HG03175 (cell line): ENCODE results near the gene TRPC4AP.
A peak's percentile ranks its signal among the peaks of the same experiment; 100 is the strongest.
"Not testable (repeated sequence)": the region's sequence is repeated elsewhere in the genome, so short reads cannot be mapped to it uniquely, and the experiment has no call there.

Experiments used
- ATAC-seq: cut with Tn5 transposase; IDR thresholded peaks from one replicate; pipeline ENCODE4 v1.9.1; 2021; ENCODE audit warnings: mild to moderate bottlenecking, moderate library complexity; ENCODE audit not compliant: unreplicated experiment

Gene TRPC4AP

GRCh38 chr20:35060168-35060567 lies 32.4 kb downstream of the TRPC4AP start:
- no peak for ATAC-seq

GRCh38 chr20:35059612-35060011 lies 33.0 kb downstream of the TRPC4AP start:
- ATAC-seq, result no peak

- ATAC-seq, result no peak
These were observed 33.5 kb downstream of the TRPC4AP start for GRCh38 chr20:35059110-35059509.

- ATAC-seq, result peak; percentile 38
These were observed 36.9 kb downstream of the TRPC4AP start for GRCh38 chr20:35055445-35056276.

DNA sequence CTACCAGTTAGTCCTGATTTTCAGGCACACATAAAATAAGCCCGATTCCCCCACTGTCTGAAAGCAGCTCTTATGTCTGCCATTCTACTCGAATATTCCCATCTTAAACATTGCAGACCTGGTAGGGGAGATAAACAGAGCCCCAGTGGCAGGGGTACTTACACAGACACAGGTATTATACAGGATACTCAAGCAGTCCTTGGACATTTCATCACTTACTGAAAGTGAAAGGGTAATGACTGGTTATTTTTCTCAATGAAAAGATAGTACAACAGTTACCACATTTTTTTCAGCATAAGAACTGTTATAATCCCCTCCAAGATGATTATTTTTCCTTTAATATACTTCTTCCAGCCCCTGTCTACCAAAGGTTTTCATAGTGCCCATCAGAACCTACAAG lies 37.8 kb downstream of the TRPC4AP start:
- ATAC-seq, result no peak

- ATAC-seq, result not testable (repeated sequence)
These were observed 40.0 kb downstream of the TRPC4AP start for GRCh38 chr20:35052616-35053015.

GRCh38 chr20:35049776-35050352 lies 42.7 kb downstream of the TRPC4AP start:
- no peak for ATAC-seq

GRCh38 chr20:35048739-35049138 lies 43.9 kb downstream of the TRPC4AP start:
- ATAC-seq, result no peak

- no peak for ATAC-seq
These were observed 50.3 kb downstream of the TRPC4AP start for GRCh38 chr20:35042268-35042667.

GRCh38 chr20:35040646-35041045 lies 52.0 kb downstream of the TRPC4AP start:
- no peak for ATAC-seq

- ATAC-seq, result no peak
These were observed 52.6 kb downstream of the TRPC4AP start for GRCh38 chr20:35039846-35040489.

GRCh38 chr20:35039146-35039545 lies 53.5 kb downstream of the TRPC4AP start:
- ATAC-seq, result no peak

- no peak for ATAC-seq
These were observed 58.5 kb downstream of the TRPC4AP start for GRCh38 chr20:35034145-35034544.

DNA sequence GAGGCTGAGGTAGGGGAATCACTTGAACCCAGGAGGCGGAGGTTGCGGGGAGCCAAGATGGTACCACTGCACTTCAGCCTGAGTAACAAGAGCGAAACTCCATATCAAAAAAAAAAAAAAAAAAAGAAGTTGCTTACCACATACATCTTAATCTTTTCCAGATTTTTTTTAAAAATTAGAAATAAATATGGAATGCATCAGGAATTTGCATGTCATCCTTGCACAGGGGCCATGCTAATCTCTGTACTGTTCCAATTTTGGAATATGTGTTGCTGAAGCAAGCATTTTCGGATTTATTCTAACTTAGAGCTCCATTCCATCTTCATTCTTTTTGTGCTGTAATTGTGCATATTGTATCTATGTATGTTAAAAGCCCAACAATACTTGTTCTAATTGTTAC lies 62.5 kb downstream of the TRPC4AP start:
- ATAC-seq, result no peak

- ATAC-seq, result no peak
These were observed 65.3 kb downstream of the TRPC4AP start for GRCh38 chr20:35027301-35027700.

GRCh38 chr20:35025116-35025515 lies 67.5 kb downstream of the TRPC4AP start:
- no peak for ATAC-seq

GRCh38 chr20:35023624-35024023 lies 69.0 kb downstream of the TRPC4AP start:
- no peak for ATAC-seq

- ATAC-seq, result no peak
These were observed 70.8 kb downstream of the TRPC4AP start for GRCh38 chr20:35021831-35022230.

DNA sequence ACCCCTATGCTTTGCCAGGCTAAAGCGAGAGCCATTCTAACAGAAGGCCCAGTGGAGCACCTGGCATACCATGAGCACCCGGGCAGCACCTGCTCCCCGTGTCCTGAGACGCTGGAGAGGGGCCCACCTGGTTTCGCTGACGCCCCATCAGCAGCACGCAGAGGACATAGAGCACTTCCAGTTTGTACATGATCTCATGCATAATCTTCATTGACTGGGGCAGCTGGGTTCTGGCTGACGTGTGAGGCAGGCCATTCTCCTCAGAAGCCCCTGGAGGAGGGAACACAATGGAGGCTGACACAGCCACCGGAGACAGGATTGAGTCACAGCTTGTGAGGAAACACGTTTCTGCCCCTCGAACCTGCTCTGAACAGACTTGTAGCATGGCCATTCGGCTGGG lies 71.5 kb downstream of the TRPC4AP start:
- no peak for ATAC-seq

- ATAC-seq, result no peak
These were observed 72.3 kb downstream of the TRPC4AP start for GRCh38 chr20:35020108-35020928.
